Activated naive CD8-positive, alpha-beta T cell treated with anti-CD3 and anti-CD28 coated beads, Interleukin-2, amount 50 U/mL, for 16 hours (primary cell): ENCODE data around the gene NTMT1.
"Not testable (repeated sequence)": the region's sequence is repeated elsewhere in the genome, so short reads cannot be mapped to it uniquely, and the experiment has no call there.

Experiments
- DNase-seq: peaks from one replicate; pipeline ENCODE4 v3.0.0-alpha.2; 2020; ENCODE audit warnings: low read depth, low spot score

The NTMT1 gene

GRCh38 chr9:129654554-129655040 is 28.6 kb downstream of the NTMT1 start:
- DNase-seq = no peak

GRCh38 chr9:129655154-129655553 is 29.2 kb downstream of the NTMT1 start:
- no peak for DNase-seq

- no peak for DNase-seq
These were observed 29.7 kb downstream of the NTMT1 start for GRCh38 chr9:129655696-129656095.

- DNase-seq = no peak
These were observed 30.9 kb downstream of the NTMT1 start for GRCh38 chr9:129656795-129657390.

GRCh38 chr9:129661029-129661428 is 35.1 kb downstream of the NTMT1 start:
- DNase-seq = no peak

- DNase-seq = not testable (repeated sequence)
These were observed 36.3 kb downstream of the NTMT1 start for GRCh38 chr9:129662239-129662638.

- no peak for DNase-seq
These were observed 38.9 kb downstream of the NTMT1 start for GRCh38 chr9:129664746-129665388.

GRCh38 chr9:129665389-129665775 is 39.4 kb downstream of the NTMT1 start, which contains the start of gene PRRX2:
TSS of gene PRRX2 (plus strand) at chr9:129665647. CDS start at chr9:129665868, 221 bp downstream.
- DNase-seq = no peak

GRCh38 chr9:129665814-129666520 is 40.0 kb downstream of the NTMT1 start:
- DNase-seq = no peak

- DNase-seq = no peak
These were observed 40.6 kb downstream of the NTMT1 start for GRCh38 chr9:129666575-129666974.

GRCh38 chr9:129667378-129667777 is 41.4 kb downstream of the NTMT1 start:
- no peak for DNase-seq

GRCh38 chr9:129667850-129668249 is 41.9 kb downstream of the NTMT1 start:
- DNase-seq = no peak

- DNase-seq = no peak
These were observed 43.3 kb downstream of the NTMT1 start for GRCh38 chr9:129669141-129669718.

GRCh38 chr9:129669946-129670345 is 44.0 kb downstream of the NTMT1 start:
- no peak for DNase-seq

- DNase-seq = no peak
These were observed 45.1 kb downstream of the NTMT1 start for GRCh38 chr9:129671065-129671464.

GRCh38 chr9:129671519-129671918 is 45.6 kb downstream of the NTMT1 start:
- no peak for DNase-seq

- no peak for DNase-seq
These were observed 46.7 kb downstream of the NTMT1 start for GRCh38 chr9:129672702-129673101.

GRCh38 chr9:129673602-129674001 is 47.6 kb downstream of the NTMT1 start:
- DNase-seq = no peak

GRCh38 chr9:129674229-129674628 is 48.3 kb downstream of the NTMT1 start:
- DNase-seq = no peak

GRCh38 chr9:129675620-129676019 is 49.7 kb downstream of the NTMT1 start:
- DNase-seq = no peak

- DNase-seq = no peak
These were observed 50.3 kb downstream of the NTMT1 start for GRCh38 chr9:129676287-129676686.

GRCh38 chr9:129676975-129677374 is 51.0 kb downstream of the NTMT1 start:
- DNase-seq = no peak
